ENCODE measurements around the gene AIG1. TPM values are rescaled to one million over a fixed set of nuclear protein-coding genes. Genes with fewer than 3 reads are reported as not detected.
"Not testable (repeated sequence)": the region's sequence is repeated elsewhere in the genome, so short reads cannot be mapped to it uniquely, and the experiment has no call there.

The AIG1 gene
- total RNA-seq, 1 donor from 2014 or later: 7.2 TPM

GRCh38 chr6:143068001-143068400, 7.3 kb downstream of the AIG1 start:
- no peaks in the 10 kb centered on the region for H3K4me1 Mint-ChIP-seq
- POLR2A ChIA-PET: no interaction called here
- no peak for DNase-seq
- CTCF ChIA-PET: no interaction called here
- H3K36me3 Mint-ChIP-seq (ENCODE audit: low read depth): no peaks in the 10 kb centered on the region
- H3K9me3 Mint-ChIP-seq: no peaks in the 10 kb centered on the region
- intact Hi-C loops (cut with micrococcal nuclease): no loop called here
- no peaks in the 10 kb centered on the region for H3K27me3 Mint-ChIP-seq
- no peak for TF ChIP-seq CTCF (IDR thresholded peaks at IDR 0.05)
- no peak for ATAC-seq (ENCODE audit: low read depth)
- no peak overlapping the region for H3K4me3 Mint-ChIP-seq
- H3K27ac Mint-ChIP-seq: no peak overlapping the region

GRCh38 chr6:143074101-143074500, 13.4 kb downstream of the AIG1 start:
- ChIA-PET POLR2A (no interaction called here), CTCF (no interaction called here)
- H3K4me1 Mint-ChIP-seq: peaks cover 4% of the 10 kb centered on the region
- ATAC-seq (ENCODE audit: low read depth) (no peak), DNase-seq (no peak)
- H3K4me3 Mint-ChIP-seq: no peak overlapping the region
- intact Hi-C loops (cut with micrococcal nuclease): no loop called here
- H3K9me3 Mint-ChIP-seq: peaks cover 18% of the 10 kb centered on the region
- H3K27me3 Mint-ChIP-seq: no peaks in the 10 kb centered on the region
- H3K27ac Mint-ChIP-seq: no peak overlapping the region
- TF ChIP-seq CTCF (IDR thresholded peaks at IDR 0.05): no peak
- H3K36me3 Mint-ChIP-seq (ENCODE audit: low read depth): peaks cover 7% of the 10 kb centered on the region

GRCh38 chr6:143074670-143075318, 14.1 kb downstream of the AIG1 start:
- no peak for TF ChIP-seq CTCF (IDR thresholded peaks at IDR 0.05)
- ChIA-PET CTCF (no interaction called here), POLR2A (interaction anchor here (0.5 kb wide), 1 partner anchor 14 kb away, joined by 7 read pairs; no protein-coding TSS in a partner anchor)
- DNase-seq: no peak
- Mint-ChIP-seq H3K9me3 (peaks cover 19% of the 10 kb centered on the region), H3K36me3 (ENCODE audit: low read depth) (peaks cover 7% of the 10 kb centered on the region), H3K4me1 (peaks cover 4% of the 10 kb centered on the region), H3K27ac (no peak overlapping the region), H3K27me3 (no peaks in the 10 kb centered on the region), H3K4me3 (no peak overlapping the region)
- ATAC-seq (ENCODE audit: low read depth): no peak
- intact Hi-C loops (cut with micrococcal nuclease): no loop called here

GRCh38 chr6:143078468-143079324, 18.0 kb downstream of the AIG1 start:
- peaks cover 7% of the 10 kb centered on the region for H3K36me3 Mint-ChIP-seq (ENCODE audit: low read depth)
- peaks cover 19% of the 10 kb centered on the region for H3K9me3 Mint-ChIP-seq
- H3K27me3 Mint-ChIP-seq: no peaks in the 10 kb centered on the region
- DNase-seq (no peak), ATAC-seq (ENCODE audit: low read depth) (no peak)
- TF ChIP-seq CTCF (IDR thresholded peaks at IDR 0.05): no peak
- no peak overlapping the region for H3K27ac Mint-ChIP-seq
- ChIA-PET CTCF (no interaction called here), POLR2A (no interaction called here)
- H3K4me1 Mint-ChIP-seq: peaks cover 4% of the 10 kb centered on the region
- H3K4me3 Mint-ChIP-seq: no peak overlapping the region
- intact Hi-C loops (cut with micrococcal nuclease): no loop called here

GRCh38 chr6:143079325-143079640, 18.6 kb downstream of the AIG1 start:
- H3K27ac Mint-ChIP-seq: no peak overlapping the region
- H3K27me3 Mint-ChIP-seq: no peaks in the 10 kb centered on the region
- peaks cover 5% of the 10 kb centered on the region for H3K36me3 Mint-ChIP-seq (ENCODE audit: low read depth)
- H3K4me1 Mint-ChIP-seq: peaks cover 4% of the 10 kb centered on the region
- H3K9me3 Mint-ChIP-seq: peaks cover 15% of the 10 kb centered on the region
- POLR2A ChIA-PET: no interaction called here
- intact Hi-C loops (cut with micrococcal nuclease): no loop called here
- H3K4me3 Mint-ChIP-seq: no peak overlapping the region
- CTCF ChIA-PET: no interaction called here
- no peak for TF ChIP-seq CTCF (IDR thresholded peaks at IDR 0.05)
- no peak for ATAC-seq (ENCODE audit: low read depth)
- DNase-seq: no peak

GRCh38 chr6:143082274-143082673, 21.6 kb downstream of the AIG1 start:
- H3K9me3 Mint-ChIP-seq; H3K4me1 Mint-ChIP-seq; H3K27me3 Mint-ChIP-seq; ATAC-seq (ENCODE audit: low read depth); H3K36me3 Mint-ChIP-seq (ENCODE audit: low read depth); intact Hi-C loops (cut with micrococcal nuclease); POLR2A ChIA-PET; CTCF ChIA-PET; H3K27ac Mint-ChIP-seq; H3K4me3 Mint-ChIP-seq; DNase-seq: not testable (repeated sequence)

GRCh38 chr6:143084019-143084418, 23.3 kb downstream of the AIG1 start:
- H3K4me3 Mint-ChIP-seq; DNase-seq; POLR2A ChIA-PET; intact Hi-C loops (cut with micrococcal nuclease); H3K9me3 Mint-ChIP-seq; H3K27ac Mint-ChIP-seq; H3K27me3 Mint-ChIP-seq; H3K4me1 Mint-ChIP-seq; CTCF ChIA-PET; ATAC-seq (ENCODE audit: low read depth); H3K36me3 Mint-ChIP-seq (ENCODE audit: low read depth): not testable (repeated sequence)

GRCh38 chr6:143087335-143087734, 26.6 kb downstream of the AIG1 start:
- DNase-seq; POLR2A ChIA-PET; H3K4me3 Mint-ChIP-seq; intact Hi-C loops (cut with micrococcal nuclease); H3K36me3 Mint-ChIP-seq (ENCODE audit: low read depth); H3K9me3 Mint-ChIP-seq; CTCF ChIA-PET; H3K27ac Mint-ChIP-seq; H3K27me3 Mint-ChIP-seq; H3K4me1 Mint-ChIP-seq; ATAC-seq (ENCODE audit: low read depth): not testable (repeated sequence)

Measured in activated B cell treated with CpG ODN at 0.5 μM for 24 hours (primary cell).